Measurements from ENCODE around the gene CCSER2.

CCSER2 gene

DNA sequence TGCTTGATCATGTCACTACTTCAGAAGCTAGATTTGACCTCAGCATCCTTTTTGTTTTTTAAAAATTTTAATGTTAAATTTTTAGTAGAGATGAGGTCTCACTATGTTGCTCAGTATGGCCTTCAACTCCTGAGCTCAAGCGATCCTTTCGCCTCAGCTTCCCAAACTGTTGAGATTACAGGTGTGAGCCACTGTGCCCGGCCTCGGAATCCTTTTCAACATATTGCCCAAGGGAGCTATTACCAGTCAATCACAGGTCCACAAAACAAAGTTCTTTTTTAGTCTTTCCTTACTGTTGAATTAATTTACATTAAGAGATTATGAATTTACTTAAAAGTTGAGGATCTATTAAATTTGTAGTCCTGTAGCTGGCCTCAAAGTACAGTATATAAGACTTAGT is 37.7 kb downstream of the CCSER2 start:
- in situ Hi-C loops (cut with MboI; ENCODE audit: low pct_unique_long_range_greater_than_20kb, low sequenced_read_pairs, unreplicated experiment): no loop called here
- no peak for DNase-seq (ENCODE audit: low spot score)
- TF ChIP-seq, protein P1, sequence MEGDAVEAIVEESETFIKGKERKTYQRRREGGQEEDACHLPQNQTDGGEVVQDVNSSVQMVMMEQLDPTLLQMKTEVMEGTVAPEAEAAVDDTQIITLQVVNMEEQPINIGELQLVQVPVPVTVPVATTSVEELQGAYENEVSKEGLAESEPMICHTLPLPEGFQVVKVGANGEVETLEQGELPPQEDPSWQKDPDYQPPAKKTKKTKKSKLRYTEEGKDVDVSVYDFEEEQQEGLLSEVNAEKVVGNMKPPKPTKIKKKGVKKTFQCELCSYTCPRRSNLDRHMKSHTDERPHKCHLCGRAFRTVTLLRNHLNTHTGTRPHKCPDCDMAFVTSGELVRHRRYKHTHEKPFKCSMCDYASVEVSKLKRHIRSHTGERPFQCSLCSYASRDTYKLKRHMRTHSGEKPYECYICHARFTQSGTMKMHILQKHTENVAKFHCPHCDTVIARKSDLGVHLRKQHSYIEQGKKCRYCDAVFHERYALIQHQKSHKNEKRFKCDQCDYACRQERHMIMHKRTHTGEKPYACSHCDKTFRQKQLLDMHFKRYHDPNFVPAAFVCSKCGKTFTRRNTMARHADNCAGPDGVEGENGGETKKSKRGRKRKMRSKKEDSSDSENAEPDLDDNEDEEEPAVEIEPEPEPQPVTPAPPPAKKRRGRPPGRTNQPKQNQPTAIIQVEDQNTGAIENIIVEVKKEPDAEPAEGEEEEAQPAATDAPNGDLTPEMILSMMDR (IDR thresholded peaks at IDR 0.05; ENCODE audit: extremely low read depth, insufficient read depth, missing control alignments): no peak

DNA sequence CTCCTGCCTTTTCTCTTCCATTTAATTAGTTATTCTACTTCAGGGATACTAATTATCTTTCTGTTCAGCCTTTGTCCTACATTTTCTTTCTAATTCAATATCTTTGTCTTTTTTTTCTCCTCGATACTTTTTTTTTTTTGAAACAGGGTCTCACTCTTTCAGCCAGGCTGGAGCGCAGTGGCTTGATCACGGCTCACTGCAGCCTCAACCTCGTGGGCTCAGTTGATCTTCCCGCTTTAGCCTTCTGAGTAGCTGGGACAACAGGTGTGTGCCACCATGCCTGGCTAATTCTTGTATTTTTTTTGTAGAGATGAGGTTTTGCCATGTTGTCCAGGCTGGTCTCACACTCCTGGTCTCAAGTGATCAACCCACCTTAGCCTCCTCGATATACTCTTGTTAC is 38.9 kb downstream of the CCSER2 start:
- in situ Hi-C loops (cut with MboI; ENCODE audit: low pct_unique_long_range_greater_than_20kb, low sequenced_read_pairs, unreplicated experiment): no loop called here

GRCh38 chr10:84368828-84369227 is 40.4 kb downstream of the CCSER2 start:
- DNase-seq (ENCODE audit: low spot score): no peak
- in situ Hi-C loops (cut with MboI; ENCODE audit: low pct_unique_long_range_greater_than_20kb, low sequenced_read_pairs, unreplicated experiment): no loop called here
- TF ChIP-seq, protein P1 (IDR thresholded peaks at IDR 0.05; ENCODE audit: extremely low read depth, insufficient read depth, missing control alignments): no peak

More for the DNA sequence above, 38.9 kb downstream of the CCSER2 start:
- no peak for DNase-seq (ENCODE audit: low spot score)
- TF ChIP-seq, protein P1 (IDR thresholded peaks at IDR 0.05; ENCODE audit: extremely low read depth, insufficient read depth, missing control alignments): no peak

GRCh38 chr10:84370283-84370682 is 41.9 kb downstream of the CCSER2 start:
- TF ChIP-seq, protein P1 (IDR thresholded peaks at IDR 0.05; ENCODE audit: extremely low read depth, insufficient read depth, missing control alignments): no peak
- DNase-seq (ENCODE audit: low spot score): no peak
- in situ Hi-C loops (cut with MboI; ENCODE audit: low pct_unique_long_range_greater_than_20kb, low sequenced_read_pairs, unreplicated experiment): loop anchor here (10.0 kb wide), 1 partner anchor 165 kb away; no protein-coding TSS in a partner anchor

DNA sequence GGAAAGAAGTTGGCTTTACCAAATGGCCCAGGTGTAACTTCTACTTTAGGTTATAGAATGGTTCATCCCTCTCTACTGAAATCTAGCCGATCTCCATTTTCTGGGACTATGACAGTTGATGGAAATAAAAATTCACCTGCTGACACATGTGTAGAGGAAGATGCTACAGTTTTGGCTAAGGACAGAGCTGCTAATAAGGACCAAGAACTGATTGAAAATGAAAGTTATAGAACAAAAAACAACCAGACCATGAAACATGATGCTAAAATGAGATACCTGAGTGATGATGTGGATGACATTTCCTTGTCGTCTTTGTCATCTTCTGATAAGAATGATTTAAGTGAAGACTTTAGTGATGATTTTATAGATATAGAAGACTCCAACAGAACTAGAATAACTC is 43.6 kb downstream of the CCSER2 start:
- in situ Hi-C loops (cut with MboI; ENCODE audit: low pct_unique_long_range_greater_than_20kb, low sequenced_read_pairs, unreplicated experiment): loop anchor here (10.0 kb wide), 1 partner anchor 163 kb away; no protein-coding TSS in a partner anchor
- no peak for DNase-seq (ENCODE audit: low spot score)
- TF ChIP-seq, protein P1 (IDR thresholded peaks at IDR 0.05; ENCODE audit: extremely low read depth, insufficient read depth, missing control alignments): no peak

GRCh38 chr10:84373000-84373399 is 44.6 kb downstream of the CCSER2 start:
- in situ Hi-C loops (cut with MboI; ENCODE audit: low pct_unique_long_range_greater_than_20kb, low sequenced_read_pairs, unreplicated experiment): loop anchor here (10.0 kb wide), 1 partner anchor 162 kb away; no protein-coding TSS in a partner anchor
- DNase-seq (ENCODE audit: low spot score): no peak
- TF ChIP-seq, protein P1 (IDR thresholded peaks at IDR 0.05; ENCODE audit: extremely low read depth, insufficient read depth, missing control alignments): no peak
